ENCODE measurements around the gene VPS8. TPM values are rescaled to one million over a fixed set of nuclear protein-coding genes. Genes with fewer than 3 reads are reported as not detected.
"Not testable (repeated sequence)": the region's sequence is repeated elsewhere in the genome, so short reads cannot be mapped to it uniquely, and the experiment has no call there.

Gene VPS8
- total RNA-seq, 1 donor from 2014 or later, result 48.3 TPM

GRCh38 chr3:184924547-184924946 lies 112.6 kb downstream of the VPS8 start:
- no peak for DNase-seq (ENCODE audit: low spot score)

GRCh38 chr3:184927796-184928315 lies 115.9 kb downstream of the VPS8 start:
- no peak for DNase-seq (ENCODE audit: low spot score)

DNA sequence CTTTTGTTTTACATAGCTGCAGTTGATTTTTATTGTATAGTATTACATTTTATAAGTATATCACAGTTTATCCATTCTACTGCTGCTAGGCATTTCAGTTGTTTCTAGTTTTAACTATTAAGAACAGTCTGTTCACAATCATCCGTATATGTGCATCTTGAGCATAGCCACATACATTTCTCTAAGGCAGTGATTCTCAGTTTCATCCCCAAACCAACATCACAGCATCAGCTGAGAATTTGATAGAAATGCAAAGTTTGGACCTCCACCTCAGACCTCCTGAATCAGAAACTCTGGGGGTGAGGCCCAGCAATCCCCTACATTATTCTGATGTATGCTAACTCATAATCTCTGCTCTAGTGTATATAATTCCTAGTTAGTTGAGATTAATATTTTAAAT lies 120.8 kb downstream of the VPS8 start:
- no peak for DNase-seq (ENCODE audit: low spot score)

GRCh38 chr3:184937611-184938010 lies 125.6 kb downstream of the VPS8 start:
- DNase-seq (ENCODE audit: low spot score), result no peak

GRCh38 chr3:184941408-184941807 lies 129.4 kb downstream of the VPS8 start:
- DNase-seq (ENCODE audit: low spot score), result no peak

DNA sequence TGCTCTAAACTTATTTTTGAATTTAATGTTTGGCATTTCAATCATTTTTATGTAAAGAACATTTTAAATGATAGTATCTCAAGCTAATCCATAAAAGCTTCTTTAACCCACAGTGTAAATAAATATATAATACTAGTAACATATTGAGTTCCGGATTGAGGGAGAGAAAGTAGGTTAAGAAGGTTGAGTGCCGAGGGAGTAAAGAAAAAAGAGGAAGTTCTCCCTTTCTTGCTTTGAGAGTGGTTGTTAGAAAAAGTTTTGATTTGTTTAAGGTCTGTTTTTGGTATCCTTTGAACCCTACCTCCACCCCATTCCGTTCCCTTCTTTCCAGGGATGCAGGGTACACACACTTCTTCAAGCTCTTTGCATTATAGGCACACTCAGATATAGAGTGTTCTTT lies 130.8 kb downstream of the VPS8 start:
- DNase-seq (ENCODE audit: low spot score), result no peak

GRCh38 chr3:184944241-184944640 lies 132.3 kb downstream of the VPS8 start:
- DNase-seq (ENCODE audit: low spot score), result no peak

DNA sequence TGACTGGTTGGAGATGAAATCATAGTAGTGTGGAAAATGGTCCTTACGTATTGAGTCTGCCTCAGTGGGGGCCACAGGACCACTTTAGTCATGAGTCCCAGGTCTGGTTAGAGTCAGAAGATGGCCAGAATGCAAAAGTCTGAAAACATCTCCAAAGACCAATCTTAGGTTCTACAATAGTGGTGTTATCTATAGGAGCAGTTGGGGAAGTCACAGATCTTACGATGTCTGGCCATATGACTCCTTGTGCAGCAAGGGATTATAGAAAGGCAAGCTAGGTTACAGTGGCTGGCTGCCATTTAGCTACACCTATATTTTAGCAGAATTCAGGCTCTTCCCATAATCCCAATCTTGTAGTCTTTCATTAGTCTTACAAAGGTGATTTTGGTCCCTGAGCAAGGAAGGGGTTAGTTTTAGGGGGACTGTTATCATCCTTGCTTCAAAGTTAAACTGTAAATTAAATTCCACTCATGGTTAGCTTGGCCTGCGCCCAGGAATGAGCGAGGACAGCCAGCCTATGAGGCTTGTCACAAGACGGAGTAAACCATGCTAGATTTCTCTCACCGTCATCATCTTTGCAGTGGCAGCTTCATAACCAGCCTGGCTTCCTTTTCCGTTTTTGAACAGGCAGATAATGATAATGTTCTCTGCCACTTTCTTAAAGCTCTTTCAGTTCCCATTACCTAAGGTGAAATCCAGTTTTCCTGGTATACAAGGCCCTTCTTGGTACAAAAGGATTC lies 134.1 kb downstream of the VPS8 start:
- DNase-seq (ENCODE audit: low spot score), result no peak

- no peak for DNase-seq (ENCODE audit: low spot score)
These were observed 135.0 kb downstream of the VPS8 start for GRCh38 chr3:184946917-184947316.

- no peak for DNase-seq (ENCODE audit: low spot score)
These were observed 137.4 kb downstream of the VPS8 start for GRCh38 chr3:184949251-184949965.

- DNase-seq (ENCODE audit: low spot score), result not testable (repeated sequence)
These were observed 138.8 kb downstream of the VPS8 start for GRCh38 chr3:184950816-184951215.

DNA sequence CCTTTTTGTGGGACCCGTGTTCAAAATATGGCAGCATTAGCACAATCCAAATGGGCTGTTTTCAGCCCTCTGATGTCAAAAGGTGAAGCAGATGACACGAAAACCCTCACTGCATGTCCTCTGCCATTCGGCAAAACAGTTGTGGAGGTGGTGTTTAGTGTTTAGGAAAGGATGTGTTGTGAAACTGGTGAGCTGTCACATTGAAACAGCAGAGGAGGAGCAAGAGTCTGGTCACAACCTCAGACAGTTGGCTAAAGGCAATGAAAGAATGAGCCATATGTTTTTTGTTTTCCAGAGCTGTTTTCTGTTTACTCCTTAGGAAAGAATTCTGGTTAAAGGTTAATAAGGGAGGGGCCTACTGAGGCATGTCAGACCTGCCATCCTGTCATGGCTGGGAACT lies 140.7 kb downstream of the VPS8 start:
- DNase-seq (ENCODE audit: low spot score), result no peak

GRCh38 chr3:184953401-184953800 lies 141.4 kb downstream of the VPS8 start:
- no peak for DNase-seq (ENCODE audit: low spot score)

DNA sequence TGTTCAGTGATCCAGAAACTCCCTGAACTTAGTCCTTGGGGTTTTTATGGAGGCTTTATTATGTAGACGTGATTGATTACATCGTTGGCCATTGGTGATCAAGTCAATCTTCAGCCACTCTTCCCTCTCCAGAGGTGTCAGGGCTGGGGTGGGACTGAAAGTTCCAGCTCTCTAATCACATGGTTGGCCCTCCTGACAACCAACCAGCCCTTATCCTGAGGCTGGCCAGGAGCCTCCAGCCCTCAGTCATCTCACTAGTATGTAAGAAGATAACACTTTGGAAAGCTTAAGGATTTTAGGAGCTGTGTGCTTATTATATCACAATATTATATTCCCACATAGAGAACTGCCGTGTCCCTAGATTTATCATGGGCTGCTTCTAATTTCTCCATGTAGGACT lies 142.3 kb downstream of the VPS8 start:
- no peak for DNase-seq (ENCODE audit: low spot score)

DNA sequence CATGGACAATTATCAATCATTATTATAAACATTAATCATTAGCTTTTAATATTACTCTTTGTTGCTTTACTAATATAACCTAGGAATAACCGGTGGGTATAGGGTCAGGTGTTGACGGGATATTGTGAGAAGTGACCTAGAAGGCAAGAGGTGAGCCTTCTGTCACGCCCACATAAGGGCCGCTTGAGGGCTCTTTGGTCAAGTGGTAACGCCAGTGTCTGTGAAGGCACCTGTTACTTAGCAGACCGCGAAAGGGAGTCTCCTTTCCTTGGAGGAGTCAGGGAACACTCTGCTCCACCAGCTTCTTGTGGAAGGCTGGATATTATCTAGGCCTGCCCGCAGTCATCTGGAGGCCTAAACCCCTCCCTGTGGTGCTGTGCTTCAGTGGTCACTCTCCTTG lies 142.9 kb downstream of the VPS8 start:
- DNase-seq (ENCODE audit: low spot score), result not testable (repeated sequence)

GRCh38 chr3:184965639-184966430 lies 153.9 kb downstream of the VPS8 start:
- DNase-seq (ENCODE audit: low spot score), result no peak

DNA sequence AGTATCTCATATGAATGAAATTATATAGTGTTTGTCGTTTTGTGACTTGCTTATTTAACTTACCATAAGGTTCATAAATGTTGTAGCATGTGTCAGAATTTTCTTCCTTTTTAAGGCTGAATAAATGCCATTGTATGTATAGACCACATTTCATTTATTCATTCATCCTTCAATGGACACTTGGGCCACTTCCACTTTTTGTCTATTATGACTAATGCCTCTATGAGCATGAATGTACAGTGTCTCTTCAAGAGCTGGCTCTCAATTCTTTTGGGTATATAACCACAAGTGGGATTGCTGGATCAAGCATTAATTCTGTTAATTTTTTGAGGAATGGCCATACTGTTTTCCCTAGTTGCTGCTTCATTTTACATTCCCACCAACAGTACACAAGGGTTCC lies 156.1 kb downstream of the VPS8 start:
- no peak for DNase-seq (ENCODE audit: low spot score)

- DNase-seq (ENCODE audit: low spot score), result no peak
These were observed 158.2 kb downstream of the VPS8 start for GRCh38 chr3:184970186-184970585.

GRCh38 chr3:184977796-184978195 lies 165.8 kb downstream of the VPS8 start:
- DNase-seq (ENCODE audit: low spot score), result no peak

- peak; percentile 71 for DNase-seq (ENCODE audit: low spot score)
These were observed 169.1 kb downstream of the VPS8 start for GRCh38 chr3:184981071-184981470.

GRCh38 chr3:184982076-184982475 lies 170.1 kb downstream of the VPS8 start:
- no peak for DNase-seq (ENCODE audit: low spot score)

GRCh38 chr3:184985586-184985985 lies 173.6 kb downstream of the VPS8 start:
- no peak for DNase-seq (ENCODE audit: low spot score)

All from mucosa of gallbladder (tissue), 1 donor.